Activated naive CD4-positive, alpha-beta T cell treated with anti-CD3 and anti-CD28 coated beads, Interleukin-2, amount 50 U/mL, for 72 hours (primary cell): Measurements from ENCODE around the gene JAM3. TPM values are rescaled to one million over a fixed set of nuclear protein-coding genes. Genes with fewer than 3 reads are reported as not detected.
"Not testable (repeated sequence)": the region's sequence is repeated elsewhere in the genome, so short reads cannot be mapped to it uniquely, and the experiment has no call there.

Experiments used
- ATAC-seq, 2 donors: fragments of 150-1000 bp; cut with Tn5 transposase; 2 replicates each; pipeline ENCODE4 v1.10.0; 2021; ENCODE audit warnings: mild to moderate bottlenecking in 2 of 2, moderate library complexity in 2 of 2
- DNase-seq, 2 donors: peaks; one replicate each; pipeline ENCODE4 v3.0.0; 2021 to 2022; ENCODE audit warnings: low spot score in 2 of 2
- H3K27ac Mint-ChIP-seq, 2 donors: one replicate each; pipeline ENCODE4 v1.8.0; 2022; ENCODE audit warnings: mild to moderate bottlenecking in 2 of 2, mixed read lengths in 2 of 2
- H3K36me3 Mint-ChIP-seq, 2 donors: one replicate each; pipeline ENCODE4 v1.8.0; 2022; ENCODE audit warnings: mixed read lengths in 2 of 2
- H3K9me3 Mint-ChIP-seq, 2 donors: one replicate each; pipeline ENCODE4 v1.8.0; 2022; ENCODE audit warnings: mixed read lengths in 2 of 2
- total RNA-seq, 2 donors: library from RNA; stranded (reverse); gene quantifications; one replicate each; pipeline ENCODE4 v1.2.3, GENCODE V29; 2022

Gene JAM3
- total RNA-seq, 2 donors from 2014 or later = 0.98 to 17.7 TPM

- DNase-seq (no peak), ATAC-seq (no peak)
- Mint-ChIP-seq H3K9me3 (peaks cover 3 to 14% of the 10 kb centered on the region in 2 donors), H3K36me3 (peaks cover 0 to 16% of the 10 kb centered on the region in 2 donors), H3K27ac (no peak overlapping the region)
These were observed 41.5 kb downstream of the JAM3 start for GRCh38 chr11:134110252-134110815.

- H3K9me3 Mint-ChIP-seq, H3K36me3 Mint-ChIP-seq, ATAC-seq, H3K27ac Mint-ChIP-seq, DNase-seq: not testable (repeated sequence)
These were observed 44.9 kb downstream of the JAM3 start for GRCh38 chr11:134113787-134114186.

GRCh38 chr11:134116210-134116609, 47.3 kb downstream of the JAM3 start:
- H3K27ac Mint-ChIP-seq = no peak overlapping the region
- no peaks in the 10 kb centered on the region for H3K9me3 Mint-ChIP-seq
- no peak for DNase-seq
- no peaks in the 10 kb centered on the region for H3K36me3 Mint-ChIP-seq
- no peak for ATAC-seq

- Mint-ChIP-seq H3K9me3 (no peaks in the 10 kb centered on the region), H3K36me3 (no peaks in the 10 kb centered on the region), H3K27ac (no peak overlapping the region)
- DNase-seq = no peak
- ATAC-seq = no peak
These were observed 49.1 kb downstream of the JAM3 start for GRCh38 chr11:134118006-134118405.

GRCh38 chr11:134119094-134119493, 50.2 kb downstream of the JAM3 start:
- peak; percentile 41 to 95 for ATAC-seq
- peaks cover 4 to 10% of the 10 kb centered on the region in 2 donors for H3K36me3 Mint-ChIP-seq

GRCh38 chr11:134120143-134120850, 51.4 kb downstream of the JAM3 start:
- DNase-seq (no peak), ATAC-seq (no peak)
- Mint-ChIP-seq H3K9me3 (no peaks in the 10 kb centered on the region), H3K27ac (no peak overlapping the region), H3K36me3 (peaks cover 7 to 15% of the 10 kb centered on the region in 2 donors)

More at GRCh38 chr11:134119094-134119493, 50.2 kb downstream of the JAM3 start:
- Mint-ChIP-seq H3K9me3 (no peaks in the 10 kb centered on the region), H3K27ac (no peak overlapping the region)
- no peak for DNase-seq

GRCh38 chr11:134120921-134121526, 52.2 kb downstream of the JAM3 start:
- H3K36me3 Mint-ChIP-seq = peaks cover 7 to 19% of the 10 kb centered on the region in 2 donors
- no peaks in the 10 kb centered on the region for H3K9me3 Mint-ChIP-seq
- DNase-seq = no peak
- H3K27ac Mint-ChIP-seq = no peak overlapping the region
- no peak for ATAC-seq

GRCh38 chr11:134124660-134125451, 56.0 kb downstream of the JAM3 start:
- peaks cover 7 to 24% of the 10 kb centered on the region in 2 donors for H3K36me3 Mint-ChIP-seq
- ATAC-seq (peak in 1 of 2 donors; percentile 66), DNase-seq (no peak)
- H3K9me3 Mint-ChIP-seq = no peaks in the 10 kb centered on the region
- no peak overlapping the region for H3K27ac Mint-ChIP-seq

GRCh38 chr11:134125507-134125906, 56.6 kb downstream of the JAM3 start:
- ATAC-seq (no peak), DNase-seq (no peak)
- Mint-ChIP-seq H3K9me3 (no peaks in the 10 kb centered on the region), H3K36me3 (peaks cover 7 to 26% of the 10 kb centered on the region in 2 donors), H3K27ac (no peak overlapping the region)

GRCh38 chr11:134126217-134126822, 57.4 kb downstream of the JAM3 start:
- H3K36me3 Mint-ChIP-seq = peaks cover 9 to 34% of the 10 kb centered on the region in 2 donors
- ATAC-seq = peak; percentile 14 to 80
- DNase-seq = no peak
- no peak overlapping the region for H3K27ac Mint-ChIP-seq
- peaks cover 3 to 4% of the 10 kb centered on the region in 2 donors for H3K9me3 Mint-ChIP-seq

GRCh38 chr11:134131628-134132244, 62.9 kb downstream of the JAM3 start:
- peaks cover 10 to 24% of the 10 kb centered on the region in 2 donors for H3K36me3 Mint-ChIP-seq

GRCh38 chr11:134132808-134133207, 63.9 kb downstream of the JAM3 start:
- H3K36me3 Mint-ChIP-seq = peaks cover 10 to 20% of the 10 kb centered on the region in 2 donors
- ATAC-seq (no peak), DNase-seq (no peak)
- H3K27ac Mint-ChIP-seq = no peak overlapping the region
- peaks cover 9 to 11% of the 10 kb centered on the region in 2 donors for H3K9me3 Mint-ChIP-seq

More at GRCh38 chr11:134131628-134132244, 62.9 kb downstream of the JAM3 start:
- Mint-ChIP-seq H3K27ac (no peak overlapping the region), H3K9me3 (peaks cover 9 to 11% of the 10 kb centered on the region in 2 donors)
- ATAC-seq (no peak), DNase-seq (no peak)

GRCh38 chr11:134134167-134134566, 65.3 kb downstream of the JAM3 start:
- ATAC-seq (no peak), DNase-seq (no peak)
- Mint-ChIP-seq H3K9me3 (peaks cover 9 to 11% of the 10 kb centered on the region in 2 donors), H3K36me3 (peaks cover 10 to 20% of the 10 kb centered on the region in 2 donors), H3K27ac (no peak overlapping the region)

- Mint-ChIP-seq H3K27ac (no peak overlapping the region), H3K9me3 (no peaks in the 10 kb centered on the region)
These were observed 69.5 kb downstream of the JAM3 start for GRCh38 chr11:134138376-134138775.

GRCh38 chr11:134139303-134139872, 70.5 kb downstream of the JAM3 start:
- H3K9me3 Mint-ChIP-seq = no peaks in the 10 kb centered on the region
- H3K27ac Mint-ChIP-seq = no peak overlapping the region
- H3K36me3 Mint-ChIP-seq = no peaks in the 10 kb centered on the region
- ATAC-seq (no peak), DNase-seq (no peak)

More at GRCh38 chr11:134138376-134138775, 69.5 kb downstream of the JAM3 start:
- DNase-seq = no peak
- ATAC-seq = no peak
- no peaks in the 10 kb centered on the region for H3K36me3 Mint-ChIP-seq
